GM10266 (cell line): Measurements from ENCODE around the gene CD48.

Experiments
- DNase-seq: peaks from one replicate; pipeline ENCODE4 v3.0.0; 2012; ENCODE audit errors: extremely low spot score
- TF ChIP-seq, protein P1 (sequence below): IDR thresholded peaks from 2 replicates; pipeline ENCODE4 v1.5.1; 2012; ENCODE audit warnings: mild to moderate bottlenecking, low read depth; ENCODE audit not compliant: control insufficient read depth, insufficient read depth; ENCODE audit errors: missing control alignments

CD48 gene

GRCh38 chr1:160637065-160637464, 74.6 kb downstream of the CD48 start:
- TF ChIP-seq, protein P1, sequence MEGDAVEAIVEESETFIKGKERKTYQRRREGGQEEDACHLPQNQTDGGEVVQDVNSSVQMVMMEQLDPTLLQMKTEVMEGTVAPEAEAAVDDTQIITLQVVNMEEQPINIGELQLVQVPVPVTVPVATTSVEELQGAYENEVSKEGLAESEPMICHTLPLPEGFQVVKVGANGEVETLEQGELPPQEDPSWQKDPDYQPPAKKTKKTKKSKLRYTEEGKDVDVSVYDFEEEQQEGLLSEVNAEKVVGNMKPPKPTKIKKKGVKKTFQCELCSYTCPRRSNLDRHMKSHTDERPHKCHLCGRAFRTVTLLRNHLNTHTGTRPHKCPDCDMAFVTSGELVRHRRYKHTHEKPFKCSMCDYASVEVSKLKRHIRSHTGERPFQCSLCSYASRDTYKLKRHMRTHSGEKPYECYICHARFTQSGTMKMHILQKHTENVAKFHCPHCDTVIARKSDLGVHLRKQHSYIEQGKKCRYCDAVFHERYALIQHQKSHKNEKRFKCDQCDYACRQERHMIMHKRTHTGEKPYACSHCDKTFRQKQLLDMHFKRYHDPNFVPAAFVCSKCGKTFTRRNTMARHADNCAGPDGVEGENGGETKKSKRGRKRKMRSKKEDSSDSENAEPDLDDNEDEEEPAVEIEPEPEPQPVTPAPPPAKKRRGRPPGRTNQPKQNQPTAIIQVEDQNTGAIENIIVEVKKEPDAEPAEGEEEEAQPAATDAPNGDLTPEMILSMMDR = no peak
- DNase-seq = no peak

- no peak for DNase-seq
- TF ChIP-seq, protein P1 = no peak
Measured at GRCh38 chr1:160636547-160636946, 75.1 kb downstream of the CD48 start.

DNA sequence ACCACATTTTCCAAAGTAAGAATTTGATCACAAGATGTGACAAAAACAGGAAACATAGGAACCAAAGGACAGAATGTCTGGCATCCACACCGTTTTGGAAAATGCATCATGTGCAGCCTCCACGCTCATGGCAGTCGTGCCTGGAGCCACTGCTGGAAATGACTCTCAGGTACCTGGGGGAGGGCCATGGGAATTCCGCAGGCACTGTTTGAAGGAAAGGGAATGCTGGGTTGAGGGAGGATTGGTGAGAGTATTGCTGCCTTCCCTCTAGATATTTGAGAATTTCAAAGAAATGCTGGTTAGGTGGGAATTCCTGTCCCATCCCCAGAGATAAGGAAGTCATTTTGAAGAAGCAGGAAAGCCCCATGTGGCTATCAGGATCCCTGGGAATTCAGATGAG, 75.5 kb downstream of the CD48 start:
- TF ChIP-seq, protein P1 = no peak
- DNase-seq = no peak

- no peak for DNase-seq
- TF ChIP-seq, protein P1 = no peak
Measured at GRCh38 chr1:160634543-160635491, 76.8 kb downstream of the CD48 start.

DNA sequence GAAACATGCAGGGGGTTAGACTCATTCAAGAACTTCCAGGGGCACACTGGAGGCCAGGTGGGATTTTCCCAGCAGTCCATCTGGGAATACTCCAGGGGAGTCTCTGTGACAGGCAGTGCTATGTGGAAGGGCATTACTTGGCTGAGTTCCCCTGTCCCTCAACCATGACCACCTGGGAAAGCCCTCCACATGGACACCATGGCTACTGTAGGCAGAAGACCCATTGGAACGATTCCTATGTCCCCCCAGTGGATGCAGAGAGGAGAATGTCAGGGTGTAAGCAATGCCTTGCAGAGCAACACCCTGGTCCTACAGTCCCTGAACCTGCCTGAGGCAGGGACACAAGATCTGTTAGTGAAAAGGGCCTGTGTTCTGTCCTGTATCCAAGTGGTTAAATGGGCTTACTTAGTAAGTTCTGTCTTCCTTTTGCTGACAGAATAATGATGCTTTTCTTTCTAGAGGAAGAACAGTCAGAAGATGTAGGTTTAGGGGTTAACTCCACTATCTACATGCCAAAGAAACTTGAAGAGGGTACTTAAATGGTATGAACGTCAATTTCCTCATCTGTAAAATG, 78.2 kb downstream of the CD48 start:
- DNase-seq = no peak
- TF ChIP-seq, protein P1 = no peak

GRCh38 chr1:160631983-160632625, 79.5 kb downstream of the CD48 start:
- DNase-seq = no peak
- TF ChIP-seq, protein P1 = no peak
